Calu3 (cell line): ENCODE measurements around the gene UGT2B7. TPM values are rescaled to one million over a fixed set of nuclear protein-coding genes. Genes with fewer than 3 reads are reported as not detected.
"Not testable (repeated sequence)": the region's sequence is repeated elsewhere in the genome, so short reads cannot be mapped to it uniquely, and the experiment has no call there.

Experiments
- Bru-seq: library from RNA; stranded (reverse); fragments of 400-500 nt; gene quantifications from one replicate; lab custom pipeline; 2021; lab: Mats Ljungman, UMichigan
- BruChase-seq, 2 experiments: library from RNA; stranded (reverse); fragments of 400-500 nt; gene quantifications; one replicate each; lab custom pipeline; 2021; lab: Mats Ljungman, UMichigan
- BruUV-seq: library from RNA; stranded (reverse); fragments of 400-500 nt; replicated peaks from 2 replicates; lab custom pipeline; 2021; lab: Mats Ljungman, UMichigan
- CTCF ChIA-PET: fragments of 300-600 bp; sonication (Branson Sonifier 250); formaldehyde crosslinking; loops from one replicate; lab custom pipeline; 2022; ENCODE audit warnings: antibody characterized with exemption; lab: Charles Lee
- DNase-seq: peaks from one replicate; pipeline ENCODE4 v3.0.0; 2022
- H3K27ac Mint-ChIP-seq: one replicate; pipeline ENCODE4 v1.8.0; 2022; ENCODE audit warnings: mixed read lengths; ENCODE audit not compliant: unreplicated experiment
- H3K27me3 Mint-ChIP-seq: one replicate; pipeline ENCODE4 v1.8.0; 2022; ENCODE audit warnings: mixed read lengths; ENCODE audit not compliant: unreplicated experiment
- H3K36me3 Mint-ChIP-seq: one replicate; pipeline ENCODE4 v1.8.0; 2022; ENCODE audit warnings: mild to moderate bottlenecking, moderate library complexity, mixed read lengths; ENCODE audit not compliant: insufficient read depth, unreplicated experiment
- H3K4me1 Mint-ChIP-seq: one replicate; pipeline ENCODE4 v1.8.0; 2022; ENCODE audit warnings: mild to moderate bottlenecking, low read depth, mixed read lengths; ENCODE audit not compliant: unreplicated experiment
- H3K4me3 Mint-ChIP-seq: one replicate; pipeline ENCODE4 v1.8.0; 2022; ENCODE audit warnings: mild to moderate bottlenecking, low read depth, moderate library complexity, mixed read lengths; ENCODE audit not compliant: unreplicated experiment
- H3K9me3 Mint-ChIP-seq: one replicate; pipeline ENCODE4 v1.8.0; 2022; ENCODE audit warnings: low read depth, mixed read lengths; ENCODE audit not compliant: unreplicated experiment
- CTCF ChIP-seq: fragments of 200-600 bp; IDR thresholded peaks from one replicate; pipeline ENCODE4 v1.8.0; 2022; ENCODE audit warnings: antibody characterized with exemption; ENCODE audit not compliant: unreplicated experiment
- intact Hi-C: fragments of 100-400 bp; cut with micrococcal nuclease; formaldehyde crosslinking; loops from one replicate; pipeline ENCODE4 v1.10.0; 2022; ENCODE audit not compliant: unreplicated experiment
- long read RNA-seq: library from polyadenylated mRNA; stranded (forward); transcript quantifications from one replicate; pipeline ENCODE4 v2.0.0, GENCODE V29; 2022
- total RNA-seq: library from RNA; stranded (reverse); gene quantifications from 2 replicates; pipeline ENCODE4 v1.2.3, GENCODE V29; 2022

Gene UGT2B7
- total RNA-seq (16.6 and 25.5 TPM in 2 replicates), Bru-seq, nascent RNA (percentile 77 among the genes with signal in this experiment), BruChase-seq, experiment 1, labeled RNA remaining after a 6-hour chase (percentile 64 among the genes with signal in this experiment), BruChase-seq, experiment 2, labeled RNA remaining after a 2-hour chase (percentile 59 among the genes with signal in this experiment)
- long read RNA-seq, partial matches to known transcripts = 1 of 111 reads
- long read RNA-seq, other reads (novel, unspliced or antisense) = 108 of 111 reads

GRCh38 chr4:69096111-69096656 is at the start of gene UGT2B7:
Gene UGT2B7 (plus strand): TSS chr4:69096474. CDS start chr4:69096521, 47 bp downstream.
- Mint-ChIP-seq H3K27me3 (no peaks in the 10 kb centered on the region), H3K9me3 (no peaks in the 10 kb centered on the region), H3K4me1 (peaks cover 22% of the 10 kb centered on the region), H3K27ac (peak within 1 kb of the TSS; percentile 51), H3K36me3 (peaks cover 12% of the 10 kb centered on the region), H3K4me3 (no peak within 1 kb of the TSS)
- BruUV-seq = no TSS peak
- CTCF ChIA-PET = no interaction called here
- no peak for TF ChIP-seq CTCF
- intact Hi-C loops = no loop called here
- no peak for DNase-seq

GRCh38 chr4:69049860-69050259 is 46.4 kb upstream of the UGT2B7 start:
- no peaks in the 10 kb centered on the region for H3K27me3 Mint-ChIP-seq
- peaks cover 27% of the 10 kb centered on the region for H3K4me1 Mint-ChIP-seq
- H3K9me3 Mint-ChIP-seq = peaks cover 5% of the 10 kb centered on the region
- H3K4me3 Mint-ChIP-seq = peak overlapping the region; percentile 82
- CTCF ChIA-PET = interaction anchor here (0.8 to 1.7 kb wide), 2 partner anchors 8 to 144 kb away, joined by 3 to 5 read pairs; no protein-coding TSS in a partner anchor
- intact Hi-C loops = loop anchor here (10.0 kb wide), 1 partner anchor 1175 kb away; the partner anchor contains the start of gene FDCSP
- H3K27ac Mint-ChIP-seq = peak overlapping the region; percentile 99
- H3K36me3 Mint-ChIP-seq = peaks cover 59% of the 10 kb centered on the region
- TF ChIP-seq CTCF = no peak
- no peak for DNase-seq
- BruUV-seq = no TSS peak

- H3K9me3 Mint-ChIP-seq, H3K27me3 Mint-ChIP-seq, BruUV-seq: not testable (repeated sequence)
- H3K36me3 Mint-ChIP-seq = peaks cover 61% of the 10 kb centered on the region
- CTCF ChIA-PET = interaction anchor here (1.7 kb wide), 1 partner anchor 145 kb away, joined by 5 read pairs; no protein-coding TSS in a partner anchor
- peaks cover 27% of the 10 kb centered on the region for H3K4me1 Mint-ChIP-seq
- H3K27ac Mint-ChIP-seq = peak overlapping the region; percentile 99
- peak overlapping the region; percentile 87 for H3K4me3 Mint-ChIP-seq
- intact Hi-C loops = loop anchor here (10.0 kb wide), 1 partner anchor 1174 kb away; the partner anchor contains the start of gene FDCSP
- DNase-seq = peak; percentile 36
Measured at GRCh38 chr4:69050853-69051575, 45.3 kb upstream of the UGT2B7 start.

- Mint-ChIP-seq H3K27me3 (no peaks in the 10 kb centered on the region), H3K4me1 (peaks cover 21% of the 10 kb centered on the region), H3K9me3 (peaks cover under 1% of the 10 kb centered on the region), H3K36me3 (peaks cover 55% of the 10 kb centered on the region), H3K4me3 (peak overlapping the region; percentile 87), H3K27ac (peak overlapping the region; percentile 99)
- no peak for DNase-seq
- intact Hi-C loops = loop anchor here (10.0 kb wide), 1 partner anchor 1173 kb away; the partner anchor contains the start of gene FDCSP
- BruUV-seq = TSS peak; percentile 46
- CTCF ChIA-PET = interaction anchor here (0.7 kb wide), 1 partner anchor 14 kb away, joined by 4 read pairs; no protein-coding TSS in a partner anchor
- no peak for TF ChIP-seq CTCF
Measured at GRCh38 chr4:69051576-69051943, 44.7 kb upstream of the UGT2B7 start.

- H3K9me3 Mint-ChIP-seq, H3K27me3 Mint-ChIP-seq, BruUV-seq, CTCF ChIA-PET, DNase-seq: not testable (repeated sequence)
- H3K36me3 Mint-ChIP-seq = peaks cover 69% of the 10 kb centered on the region
- peaks cover 23% of the 10 kb centered on the region for H3K4me1 Mint-ChIP-seq
- H3K27ac Mint-ChIP-seq = peak overlapping the region; percentile 90
- H3K4me3 Mint-ChIP-seq = peak overlapping the region; percentile 70
- intact Hi-C loops = loop anchor here (10.0 kb wide), 1 partner anchor 1171 kb away; the partner anchor contains the start of gene FDCSP
Measured at GRCh38 chr4:69053309-69053885, 42.9 kb upstream of the UGT2B7 start.

GRCh38 chr4:69054033-69054432 is 42.2 kb upstream of the UGT2B7 start:
- intact Hi-C loops = loop anchor here (10.0 kb wide), 1 partner anchor 1171 kb away; the partner anchor contains the start of gene FDCSP
- Mint-ChIP-seq H3K4me3 (peak overlapping the region; percentile 70), H3K27ac (peak overlapping the region; percentile 90), H3K36me3 (peaks cover 74% of the 10 kb centered on the region), H3K4me1 (peaks cover 30% of the 10 kb centered on the region)
- BruUV-seq = TSS peak; percentile 34
- H3K9me3 Mint-ChIP-seq, DNase-seq, H3K27me3 Mint-ChIP-seq, CTCF ChIA-PET: not testable (repeated sequence)
